Activated naive CD4-positive, alpha-beta T cell treated with Interleukin-2 at 50 U/mL for 16 hours (primary cell): ENCODE data around the gene NAT8.
A peak's percentile ranks its signal among the peaks of the same experiment; 100 is the strongest.
"Not testable (repeated sequence)": the region's sequence is repeated elsewhere in the genome, so short reads cannot be mapped to it uniquely, and the experiment has no call there.

Experiments used
- DNase-seq: peaks from one replicate; pipeline ENCODE4 v3.0.0-alpha.2; 2020

NAT8 gene

GRCh38 chr2:73642338-73643018 lies at the start of gene NAT8:
NAT8 (minus strand) TSS chr2:73642422; CDS start chr2:73641628, 794 bp downstream.
- no peak for DNase-seq

GRCh38 chr2:73690372-73691088 lies 48.3 kb upstream of the NAT8 start:
- DNase-seq: peak; percentile 9

GRCh38 chr2:73688494-73688893 lies 46.3 kb upstream of the NAT8 start:
- not testable (repeated sequence) for DNase-seq

- no peak for DNase-seq
Observed at GRCh38 chr2:73685764-73686438, 43.7 kb upstream of the NAT8 start.

- not testable (repeated sequence) for DNase-seq
Observed at GRCh38 chr2:73684905-73685304, 42.7 kb upstream of the NAT8 start.

- not testable (repeated sequence) for DNase-seq
Observed at GRCh38 chr2:73684325-73684724, 42.1 kb upstream of the NAT8 start.

GRCh38 chr2:73679951-73680571 lies 37.8 kb upstream of the NAT8 start:
- not testable (repeated sequence) for DNase-seq

GRCh38 chr2:73679237-73679636 lies 37.0 kb upstream of the NAT8 start:
- not testable (repeated sequence) for DNase-seq

- not testable (repeated sequence) for DNase-seq
Observed at GRCh38 chr2:73678008-73678407, 35.8 kb upstream of the NAT8 start.

GRCh38 chr2:73676211-73676610 lies 34.0 kb upstream of the NAT8 start:
- not testable (repeated sequence) for DNase-seq

- DNase-seq: not testable (repeated sequence)
Observed at GRCh38 chr2:73674696-73675157, 32.5 kb upstream of the NAT8 start.

- DNase-seq: not testable (repeated sequence)
Observed at GRCh38 chr2:73669976-73670375, 27.8 kb upstream of the NAT8 start.

GRCh38 chr2:73667239-73667638 lies 25.0 kb upstream of the NAT8 start:
- not testable (repeated sequence) for DNase-seq

- no peak for DNase-seq
Observed at GRCh38 chr2:73654175-73654574, 12.0 kb upstream of the NAT8 start.

- DNase-seq: no peak
Observed at GRCh38 chr2:73652348-73652747, 10.1 kb upstream of the NAT8 start.

GRCh38 chr2:73651591-73652230 lies 9.5 kb upstream of the NAT8 start:
- DNase-seq: no peak

GRCh38 chr2:73647690-73648089 lies 5.5 kb upstream of the NAT8 start:
- not testable (repeated sequence) for DNase-seq

- DNase-seq: no peak
Observed at GRCh38 chr2:73641767-73642062, 507 bp downstream of the NAT8 start.

- DNase-seq: no peak
Observed at GRCh38 chr2:73640946-73641766, 1.1 kb downstream of the NAT8 start.

- DNase-seq: no peak
Observed at GRCh38 chr2:73640511-73640911, 1.7 kb downstream of the NAT8 start.

GRCh38 chr2:73638429-73638828 lies 3.8 kb downstream of the NAT8 start:
- DNase-seq: no peak

- DNase-seq: not testable (repeated sequence)
Observed at GRCh38 chr2:73636977-73637376, 5.2 kb downstream of the NAT8 start.
